Type B pancreatic cell (in vitro differentiated cells): Measurements from ENCODE around the gene TOR1AIP2. TPM values are rescaled to one million over a fixed set of nuclear protein-coding genes. Genes with fewer than 3 reads are reported as not detected.
A peak's percentile ranks its signal among the peaks of the same experiment; 100 is the strongest.

Source experiments
- DNase-seq: peaks from one replicate; pipeline ENCODE4 v3.0.0; 2021; ENCODE audit warnings: mixed read lengths; ENCODE audit not compliant: unreplicated experiment; ENCODE audit errors: extremely low spot score
- H3K27ac Mint-ChIP-seq: 2 replicates; pipeline ENCODE4 v1.8.0; 2021; ENCODE audit warnings: mild to moderate bottlenecking, mixed read lengths
- H3K27me3 Mint-ChIP-seq: 2 replicates; pipeline ENCODE4 v1.8.0; 2021; ENCODE audit warnings: mixed read lengths
- H3K36me3 Mint-ChIP-seq: 2 replicates; pipeline ENCODE4 v1.8.0; 2021; ENCODE audit warnings: mixed read lengths
- H3K4me1 Mint-ChIP-seq: one replicate; pipeline ENCODE4 v1.8.0; 2021; ENCODE audit warnings: mixed read lengths; ENCODE audit not compliant: unreplicated experiment
- H3K4me3 Mint-ChIP-seq: 2 replicates; pipeline ENCODE4 v1.8.0; 2021; ENCODE audit warnings: mild to moderate bottlenecking, mixed read lengths
- H3K9me3 Mint-ChIP-seq: 2 replicates; pipeline ENCODE4 v1.8.0; 2021; ENCODE audit warnings: mixed read lengths
- CTCF ChIP-seq: fragments of 200-600 bp; sonication (generic); conservative IDR thresholded peaks from 2 replicates; pipeline ENCODE4 v1.5.0; 2021; ENCODE audit warnings: antibody characterized with exemption, mild to moderate bottlenecking
- total RNA-seq: library from RNA; stranded (reverse); gene quantifications from 2 replicates; pipeline ENCODE4 v1.2.1, GENCODE V29; 2021; ENCODE audit warnings: low replicate concordance

Gene TOR1AIP2
- total RNA-seq, 1 donor from 2014 or later, result 90.6 TPM

- peaks cover 3% of the 10 kb centered on the region for H3K36me3 Mint-ChIP-seq
- peak within 1 kb of the TSS; percentile 100 for H3K27ac Mint-ChIP-seq
- H3K27me3 Mint-ChIP-seq, result no peaks in the 10 kb centered on the region
- H3K4me1 Mint-ChIP-seq, result peaks cover 30% of the 10 kb centered on the region
- no peaks in the 10 kb centered on the region for H3K9me3 Mint-ChIP-seq
- TF ChIP-seq CTCF, result peak; percentile 68
- peak; percentile 98 for DNase-seq
- peak within 1 kb of the TSS; percentile 98 for H3K4me3 Mint-ChIP-seq
These were observed 4.8 kb upstream of the TOR1AIP2 start, which contains the start of gene TOR1AIP1 for GRCh38 chr1:179882253-179883039. Gene TOR1AIP1 (plus strand): TSS chr1:179882285. CDS start chr1:179882503, 218 bp downstream.

- no peak for DNase-seq
- Mint-ChIP-seq H3K36me3 (peaks cover 3% of the 10 kb centered on the region), H3K27me3 (no peaks in the 10 kb centered on the region), H3K27ac (peak overlapping the region; percentile 100), H3K9me3 (no peaks in the 10 kb centered on the region), H3K4me3 (peak overlapping the region; percentile 98), H3K4me1 (peaks cover 31% of the 10 kb centered on the region)
- TF ChIP-seq CTCF, result no peak
These were observed 4.1 kb upstream of the TOR1AIP2 start for GRCh38 chr1:179881642-179882252.

GRCh38 chr1:179879797-179880196 lies 2.2 kb upstream of the TOR1AIP2 start:
- Mint-ChIP-seq H3K27me3 (no peaks in the 10 kb centered on the region), H3K9me3 (no peaks in the 10 kb centered on the region), H3K27ac (peak overlapping the region; percentile 55), H3K4me1 (peaks cover 43% of the 10 kb centered on the region), H3K4me3 (peak overlapping the region; percentile 20), H3K36me3 (peaks cover 13% of the 10 kb centered on the region)
- DNase-seq, result no peak
- TF ChIP-seq CTCF, result no peak

GRCh38 chr1:179876300-179876715 lies 1.3 kb downstream of the TOR1AIP2 start:
- Mint-ChIP-seq H3K4me1 (peaks cover 41% of the 10 kb centered on the region), H3K36me3 (peaks cover 33% of the 10 kb centered on the region), H3K27me3 (no peaks in the 10 kb centered on the region), H3K27ac (peak overlapping the region; percentile 96), H3K4me3 (peak overlapping the region; percentile 99), H3K9me3 (no peaks in the 10 kb centered on the region)
- no peak for DNase-seq
- TF ChIP-seq CTCF, result no peak

GRCh38 chr1:179875596-179876299 lies 1.9 kb downstream of the TOR1AIP2 start:
- Mint-ChIP-seq H3K36me3 (peaks cover 34% of the 10 kb centered on the region), H3K4me1 (peaks cover 41% of the 10 kb centered on the region), H3K27ac (peak overlapping the region; percentile 96), H3K4me3 (peak overlapping the region; percentile 99), H3K27me3 (no peaks in the 10 kb centered on the region), H3K9me3 (no peaks in the 10 kb centered on the region)
- no peak for DNase-seq
- TF ChIP-seq CTCF, result no peak
